HUES6 (cell line): ENCODE data around the gene WDFY2.
"Not testable (repeated sequence)": the region's sequence is repeated elsewhere in the genome, so short reads cannot be mapped to it uniquely, and the experiment has no call there.

Experiments used
- H3K27ac ChIP-seq: 2 replicates; pipeline ENCODE4 v1.7.0; 2013; ENCODE audit warnings: low read depth, mild to moderate bottlenecking, low read length, inconsistent platforms
- H3K27me3 ChIP-seq: 2 replicates; pipeline ENCODE4 v1.6.1; 2013; ENCODE audit warnings: low read length; ENCODE audit not compliant: control insufficient read depth, insufficient read depth
- H3K36me3 ChIP-seq: 2 replicates; pipeline ENCODE4 v1.6.1; 2013; ENCODE audit warnings: low read length; ENCODE audit not compliant: control insufficient read depth, insufficient read depth
- H3K4me1 ChIP-seq: 2 replicates; pipeline ENCODE4 v1.6.1; 2013; ENCODE audit warnings: low read length; ENCODE audit not compliant: control insufficient read depth, insufficient read depth
- H3K4me3 ChIP-seq: 2 replicates; pipeline ENCODE4 v1.5.1; 2013; ENCODE audit warnings: low read depth, low read length
- H3K9ac ChIP-seq: one replicate; pipeline ENCODE4 v1.6.1; 2013; ENCODE audit warnings: mild to moderate bottlenecking, low read length
- H3K9me3 ChIP-seq: 2 replicates; pipeline ENCODE4 v1.6.1; 2013; ENCODE audit warnings: low read depth, low read length; ENCODE audit not compliant: control insufficient read depth, insufficient read depth

Gene WDFY2

GRCh38 chr13:51647067-51647466 is 62.8 kb downstream of the WDFY2 start:
- Histone ChIP-seq H3K27ac (no peak overlapping the region), H3K9me3 (no peaks in the 10 kb centered on the region)

GRCh38 chr13:51652193-51652592 is 67.9 kb downstream of the WDFY2 start:
- H3K9me3 ChIP-seq, result peaks cover 21% of the 10 kb centered on the region
- not testable (repeated sequence) for H3K4me1 ChIP-seq, H3K27ac ChIP-seq, H3K36me3 ChIP-seq, H3K9ac ChIP-seq, H3K27me3 ChIP-seq, H3K4me3 ChIP-seq

More at GRCh38 chr13:51647067-51647466, 62.8 kb downstream of the WDFY2 start:
- Histone ChIP-seq H3K36me3 (no peaks in the 10 kb centered on the region), H3K9ac (no peak overlapping the region), H3K4me3 (no peak overlapping the region), H3K4me1 (peaks cover 44% of the 10 kb centered on the region), H3K27me3 (no peaks in the 10 kb centered on the region)

- Histone ChIP-seq H3K27ac (no peak overlapping the region), H3K4me1 (0 out of 2 replicates have a peak, but pooled peaks cover 3% of the 10 kb centered on the region), H3K9me3 (peaks cover 17% of the 10 kb centered on the region; the same call in 1 of the 2 replicates), H3K9ac (no peak overlapping the region), H3K27me3 (no peaks in the 10 kb centered on the region), H3K4me3 (no peak overlapping the region), H3K36me3 (no peaks in the 10 kb centered on the region)
Measured at GRCh38 chr13:51659276-51660127, 75.2 kb downstream of the WDFY2 start.

DNA sequence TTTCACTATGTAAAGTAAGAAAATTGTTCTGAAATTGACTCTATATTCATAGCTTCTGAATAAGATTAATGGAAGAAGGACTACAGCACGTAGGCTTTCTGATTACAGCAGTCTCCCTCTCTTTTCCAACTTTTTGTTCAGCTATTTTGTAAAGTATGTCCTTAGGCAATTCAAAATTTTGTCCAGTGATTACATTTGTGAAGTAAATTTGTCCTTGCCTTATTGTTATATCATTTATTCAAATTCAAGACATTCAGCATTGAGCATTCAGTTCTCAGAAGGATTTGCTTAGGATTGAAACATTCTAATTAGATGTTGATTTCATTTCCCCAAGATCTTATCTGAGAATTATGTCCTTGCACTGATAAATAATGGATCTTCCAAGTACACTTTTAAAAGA is 76.6 kb downstream of the WDFY2 start:
- Histone ChIP-seq H3K9me3 (peaks cover 7% of the 10 kb centered on the region; the same call in 1 of the 2 replicates), H3K4me3 (no peak overlapping the region), H3K9ac (no peak overlapping the region), H3K4me1 (0 out of 2 replicates have a peak, but pooled peaks cover 3% of the 10 kb centered on the region), H3K36me3 (no peaks in the 10 kb centered on the region), H3K27ac (no peak overlapping the region), H3K27me3 (no peaks in the 10 kb centered on the region)

DNA sequence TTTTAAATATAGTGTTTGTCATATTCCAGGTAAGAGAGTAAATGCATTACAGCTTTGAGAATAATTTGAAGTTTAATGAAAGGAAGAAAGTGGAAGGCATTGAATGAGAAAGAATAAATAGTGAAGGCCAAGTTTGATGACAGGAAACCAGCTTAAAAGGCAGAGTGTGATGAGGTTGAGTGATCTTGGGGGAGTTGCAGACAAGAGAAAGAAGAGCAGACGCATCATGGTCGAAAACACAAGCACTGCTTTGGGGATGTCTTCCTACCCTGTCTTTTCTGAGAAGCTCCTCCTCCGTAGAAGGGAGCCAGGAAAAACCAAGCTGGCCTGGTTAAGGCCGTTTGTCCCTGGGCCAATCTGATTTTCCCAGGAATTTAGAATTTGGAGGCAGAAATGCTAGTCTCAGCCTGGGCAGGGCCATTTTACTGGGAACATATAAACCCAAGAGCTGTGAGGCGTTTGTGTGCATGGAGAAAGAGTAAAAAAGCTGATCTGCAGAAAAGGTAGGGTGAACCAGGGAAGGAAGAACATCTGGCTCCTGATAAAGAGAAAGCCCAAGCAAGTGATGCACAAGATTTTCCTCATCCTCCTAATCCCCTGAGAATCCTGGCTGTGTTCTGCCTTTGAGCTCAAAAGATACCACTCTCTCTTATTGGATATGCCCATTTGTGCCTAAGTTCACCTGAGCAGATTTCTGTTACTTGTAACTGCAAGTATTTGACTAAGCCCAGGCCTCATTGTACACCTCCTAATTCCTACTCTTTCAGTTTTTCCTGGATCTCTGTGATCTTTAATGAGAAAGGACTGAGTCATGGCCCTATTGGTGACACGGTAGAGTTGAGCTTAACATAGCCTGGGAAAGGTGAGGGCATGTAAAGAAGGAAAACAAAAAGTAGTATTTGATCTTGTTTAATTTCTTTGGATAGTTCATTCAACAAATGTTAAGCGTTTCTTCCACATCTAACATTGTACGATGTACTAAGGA is 80.0 kb downstream of the WDFY2 start:
- H3K4me1 ChIP-seq, result 0 out of 2 replicates have a peak, but pooled peaks cover 3% of the 10 kb centered on the region
- no peaks in the 10 kb centered on the region for H3K9me3 ChIP-seq
- no peaks in the 10 kb centered on the region for H3K27me3 ChIP-seq
- H3K9ac ChIP-seq, result no peak overlapping the region
- no peak overlapping the region for H3K4me3 ChIP-seq
- H3K36me3 ChIP-seq, result no peaks in the 10 kb centered on the region
- H3K27ac ChIP-seq, result no peak overlapping the region

GRCh38 chr13:51665456-51665855 is 81.2 kb downstream of the WDFY2 start:
- H3K4me3 ChIP-seq, result no peak overlapping the region
- H3K9me3 ChIP-seq, result no peaks in the 10 kb centered on the region
- 0 out of 2 replicates have a peak, but pooled peaks cover 3% of the 10 kb centered on the region for H3K4me1 ChIP-seq
- no peaks in the 10 kb centered on the region for H3K27me3 ChIP-seq
- H3K36me3 ChIP-seq, result no peaks in the 10 kb centered on the region
- no peak overlapping the region for H3K27ac ChIP-seq
- no peak overlapping the region for H3K9ac ChIP-seq

GRCh38 chr13:51666374-51666773 is 82.1 kb downstream of the WDFY2 start:
- H3K27ac ChIP-seq, result no peak overlapping the region

DNA sequence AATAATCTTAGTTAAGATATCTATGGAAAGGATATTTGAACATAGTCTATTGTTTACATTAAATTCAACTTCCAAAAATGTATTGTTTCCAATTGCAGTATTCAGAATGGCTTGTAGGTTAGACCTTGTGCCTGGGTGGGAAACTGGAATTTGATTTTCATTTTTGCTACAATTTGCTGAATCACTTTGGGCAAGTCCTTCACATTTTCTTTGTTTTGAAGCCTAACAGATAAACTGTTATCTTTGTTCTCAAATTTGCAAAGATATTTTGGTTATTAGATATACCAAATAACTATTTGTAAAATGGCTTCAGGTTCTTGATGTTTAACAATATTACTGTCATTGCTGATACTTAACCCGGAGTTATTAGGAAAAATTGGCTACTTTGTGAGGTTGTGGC is 82.6 kb downstream of the WDFY2 start:
- H3K27me3 ChIP-seq, result no peaks in the 10 kb centered on the region

More at GRCh38 chr13:51666374-51666773, 82.1 kb downstream of the WDFY2 start:
- Histone ChIP-seq H3K27me3 (no peaks in the 10 kb centered on the region), H3K4me1 (0 out of 2 replicates have a peak, but pooled peaks cover 3% of the 10 kb centered on the region), H3K9ac (no peak overlapping the region), H3K4me3 (no peak overlapping the region), H3K9me3 (no peaks in the 10 kb centered on the region), H3K36me3 (no peaks in the 10 kb centered on the region)

GRCh38 chr13:51668580-51669195 is 84.4 kb downstream of the WDFY2 start:
- H3K27ac ChIP-seq, result no peak overlapping the region
- H3K36me3 ChIP-seq, result no peaks in the 10 kb centered on the region
- 0 out of 2 replicates have a peak, but pooled peaks cover 3% of the 10 kb centered on the region for H3K4me1 ChIP-seq
- no peaks in the 10 kb centered on the region for H3K9me3 ChIP-seq
- H3K4me3 ChIP-seq, result no peak overlapping the region
- H3K27me3 ChIP-seq, result no peaks in the 10 kb centered on the region
- H3K9ac ChIP-seq, result no peak overlapping the region

More for the DNA sequence above, 82.6 kb downstream of the WDFY2 start:
- no peak overlapping the region for H3K9ac ChIP-seq
- no peak overlapping the region for H3K4me3 ChIP-seq
- H3K36me3 ChIP-seq, result no peaks in the 10 kb centered on the region
- no peaks in the 10 kb centered on the region for H3K9me3 ChIP-seq
- 0 out of 2 replicates have a peak, but pooled peaks cover 3% of the 10 kb centered on the region for H3K4me1 ChIP-seq
- no peak overlapping the region for H3K27ac ChIP-seq

DNA sequence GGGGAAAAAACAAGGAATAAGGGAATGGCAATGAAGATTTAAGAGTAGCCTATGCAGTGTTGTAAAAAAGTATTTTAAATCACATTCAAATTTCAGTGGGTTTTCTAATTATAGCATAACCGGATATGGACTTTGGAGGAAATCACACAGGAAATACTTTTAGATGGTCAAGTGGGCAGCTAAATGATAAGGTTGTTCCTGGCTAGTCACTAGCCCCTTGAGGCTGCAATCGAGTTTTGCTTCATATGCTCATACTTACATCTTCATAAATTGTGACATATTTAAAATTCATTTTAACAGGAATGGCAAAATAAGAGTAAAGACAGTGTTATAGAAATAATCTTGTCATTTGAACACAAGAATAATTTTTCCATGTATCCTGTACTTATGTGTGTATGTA is 88.9 kb downstream of the WDFY2 start:
- H3K9ac ChIP-seq, result no peak overlapping the region
- H3K4me1 ChIP-seq, result 0 out of 2 replicates have a peak, but pooled peaks cover 5% of the 10 kb centered on the region
- H3K27me3 ChIP-seq, result no peaks in the 10 kb centered on the region
- H3K27ac ChIP-seq, result no peak overlapping the region
- no peak overlapping the region for H3K4me3 ChIP-seq
- no peaks in the 10 kb centered on the region for H3K9me3 ChIP-seq
- H3K36me3 ChIP-seq, result no peaks in the 10 kb centered on the region; the same call in 1 of the 2 replicates
